HG03439 (cell line): ENCODE results near the gene CDK9.
"Not testable (repeated sequence)": the region's sequence is repeated elsewhere in the genome, so short reads cannot be mapped to it uniquely, and the experiment has no call there.

Experiments used
- ATAC-seq: cut with Tn5 transposase; IDR thresholded peaks from one replicate; pipeline ENCODE4 v1.9.1; 2021; ENCODE audit warnings: mild to moderate bottlenecking, moderate library complexity; ENCODE audit not compliant: unreplicated experiment

CDK9 gene

GRCh38 chr9:127779136-127779981 lies 6.5 kb upstream of the CDK9 start:
- ATAC-seq, result peak; percentile 36

- no peak for ATAC-seq
Measured at GRCh38 chr9:127780126-127780885, 5.5 kb upstream of the CDK9 start.

GRCh38 chr9:127780909-127781308 lies 4.9 kb upstream of the CDK9 start:
- ATAC-seq, result not testable (repeated sequence)

- no peak for ATAC-seq
Measured at GRCh38 chr9:127781806-127782205, 4.0 kb upstream of the CDK9 start.

GRCh38 chr9:127783111-127784008 lies 2.5 kb upstream of the CDK9 start:
- no peak for ATAC-seq

- peak; percentile 49 for ATAC-seq
Measured at GRCh38 chr9:127785023-127785932, 556 bp upstream of the CDK9 start.

- ATAC-seq, result no peak
Measured at GRCh38 chr9:127786773-127787104, 905 bp downstream of the CDK9 start.

GRCh38 chr9:127788337-127789011 lies 2.6 kb downstream of the CDK9 start:
- no peak for ATAC-seq

- no peak for ATAC-seq
Measured at GRCh38 chr9:127789179-127789578, 3.3 kb downstream of the CDK9 start.

GRCh38 chr9:127790094-127790855 lies 4.4 kb downstream of the CDK9 start:
- no peak for ATAC-seq

- no peak for ATAC-seq
Measured at GRCh38 chr9:127791085-127791484, 5.3 kb downstream of the CDK9 start.

GRCh38 chr9:127792417-127793031 lies 6.7 kb downstream of the CDK9 start:
- ATAC-seq, result no peak

- no peak for ATAC-seq
Measured at GRCh38 chr9:127793093-127793708, 7.4 kb downstream of the CDK9 start.

GRCh38 chr9:127794001-127794791 lies 8.4 kb downstream of the CDK9 start:
- no peak for ATAC-seq

GRCh38 chr9:127796225-127796813 lies 10.5 kb downstream of the CDK9 start:
- ATAC-seq, result no peak

GRCh38 chr9:127796852-127797370 lies 11.1 kb downstream of the CDK9 start:
- ATAC-seq, result no peak
